Thymus (tissue), 11 donors: ENCODE measurements around the gene SCRN3. TPM values are rescaled to one million over a fixed set of nuclear protein-coding genes. Genes with fewer than 3 reads are reported as not detected.
"Not testable (repeated sequence)": the region's sequence is repeated elsewhere in the genome, so short reads cannot be mapped to it uniquely, and the experiment has no call there.

Experiments
- DNase-seq, 9 donors: peaks; one replicate each; pipeline ENCODE4 v3.0.0-alpha.2; 2013; ENCODE audit warnings: low spot score in 9 of 9, low read depth in 6 of 9, missing footprints in 1 of 9
- H3K27ac ChIP-seq, 2 donors: one replicate each; pipeline ENCODE4 v1.5.1; 2013; ENCODE audit warnings: control low read depth in 1 of 2, low read depth in 1 of 2, low read length in 1 of 2, mild to moderate bottlenecking in 1 of 2, moderate library complexity in 1 of 2
- H3K27me3 ChIP-seq, 2 donors: one replicate each; pipeline ENCODE4 v1.5.1; 2013; ENCODE audit warnings: low read length in 1 of 2; ENCODE audit not compliant: control insufficient read depth in 2 of 2, insufficient read depth in 1 of 2
- H3K36me3 ChIP-seq, 2 donors: one replicate each; pipeline ENCODE4 v1.5.1; 2013; ENCODE audit warnings: low read length in 1 of 2, mild to moderate bottlenecking in 1 of 2, moderate library complexity in 1 of 2; ENCODE audit not compliant: control insufficient read depth in 2 of 2, insufficient read depth in 2 of 2
- H3K4me1 ChIP-seq, 2 donors: one replicate each; pipeline ENCODE4 v1.5.1; 2013; ENCODE audit warnings: low read length in 2 of 2; ENCODE audit not compliant: control insufficient read depth in 2 of 2, insufficient read depth in 2 of 2
- H3K4me3 ChIP-seq, 2 donors: one replicate each; pipeline ENCODE4 v1.5.1; 2013; ENCODE audit warnings: low read length in 2 of 2, control low read depth in 1 of 2, mild to moderate bottlenecking in 1 of 2
- H3K9me3 ChIP-seq, 2 donors: one replicate each; pipeline ENCODE4 v1.5.1; 2013; ENCODE audit warnings: low read length in 1 of 2, mild to moderate bottlenecking in 1 of 2; ENCODE audit not compliant: control insufficient read depth in 2 of 2, insufficient read depth in 1 of 2
- WGBS: extraction: QIAGEN DNeasy Blood & Tissue Kit; methylation state at CpG from one replicate; pipeline ENCODE4 v1.1.7; 2013; 5-methylcytosine and 5-hydroxymethylcytosine counted together
- polyA plus RNA-seq: library from polyadenylated mRNA; stranded (reverse); fragments of 200-250 nt; gene quantifications from one replicate; pipeline ENCODE4 v1.2.3, GENCODE V29; 2013
- total RNA-seq: library from RNA; stranded (reverse); fragments of 120-200 nt; gene quantifications from one replicate; pipeline ENCODE4 v1.2.4, GENCODE V29; 2013
- donor health status: healthy.

SCRN3 gene
- total and polyA plus RNA-seq, 2 donors = 18.8 to 23.2 TPM

DNA sequence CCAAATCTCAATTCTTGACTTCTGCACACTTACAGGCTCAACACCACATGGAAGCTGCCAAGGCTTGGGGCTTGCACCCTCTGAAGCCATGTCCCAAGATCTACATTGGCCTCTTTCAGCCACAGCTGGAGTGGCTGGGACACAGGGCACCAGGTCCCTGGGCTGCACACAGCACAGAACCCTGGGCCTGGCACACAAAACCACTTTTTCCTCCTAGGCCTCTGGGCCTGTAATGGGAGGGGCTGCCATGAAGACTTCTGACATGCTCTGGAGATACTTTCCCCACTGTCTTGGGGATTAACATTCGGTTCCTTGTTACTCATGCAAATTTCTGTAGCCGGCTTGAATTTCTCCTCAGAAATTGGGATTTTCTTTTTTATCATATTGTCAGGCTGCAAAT lies 30.9 kb upstream of the SCRN3 start:
- no peak for DNase-seq
- Histone ChIP-seq H3K27ac (no peak overlapping the region), H3K4me3 (no peak overlapping the region), H3K9me3 (peaks cover 5 to 12% of the 10 kb centered on the region in 2 donors), H3K4me1 (no peaks in the 10 kb centered on the region), H3K27me3 (no peaks in the 10 kb centered on the region), H3K36me3 (peaks cover 36 to 41% of the 10 kb centered on the region in 2 donors)
- 98% methylated on average over 2 of the region's 2 CpGs for WGBS

DNA sequence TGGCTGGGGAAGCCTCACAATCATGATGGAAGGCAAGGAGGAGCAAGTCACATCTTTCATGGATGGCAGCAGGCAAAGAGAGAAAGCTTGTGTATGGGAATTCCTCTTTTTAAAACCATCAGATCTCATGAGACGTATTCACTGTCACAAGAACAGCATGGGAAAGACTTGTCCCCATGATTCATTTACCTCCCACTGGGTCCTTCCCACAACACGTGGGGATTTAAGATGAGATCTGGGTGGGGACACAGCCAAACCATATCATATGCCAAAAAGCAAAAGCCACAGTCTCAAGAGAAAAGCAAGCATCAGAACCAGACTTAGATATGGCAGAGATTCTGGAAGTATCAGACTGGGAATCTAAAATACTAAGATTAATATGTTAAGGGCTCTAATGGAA lies 30.0 kb upstream of the SCRN3 start:
- WGBS = 98% methylated on average over 2 of the region's 2 CpGs
- no peak for DNase-seq
- no peak overlapping the region for H3K4me3 ChIP-seq

DNA sequence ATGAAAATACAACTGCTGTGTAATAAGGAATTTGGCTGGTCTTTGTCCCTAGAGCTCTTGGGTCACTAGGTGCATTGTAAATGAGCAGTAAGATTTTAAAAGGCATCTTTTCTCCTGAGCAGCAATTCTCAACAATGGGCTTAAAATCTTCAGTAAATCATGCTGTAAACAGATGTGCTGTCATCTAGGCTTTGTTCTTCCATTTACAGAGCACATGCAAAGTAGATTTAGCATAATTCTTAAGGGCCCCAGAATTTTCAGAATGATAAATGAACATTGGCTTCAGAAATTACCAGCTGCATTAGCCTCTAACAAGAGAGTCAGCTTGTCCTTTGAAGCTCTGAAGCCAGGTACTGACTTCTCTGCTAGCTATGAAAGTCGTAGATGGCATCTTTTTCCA lies 26.8 kb upstream of the SCRN3 start:
- H3K4me3 ChIP-seq = no peak overlapping the region
- no peak overlapping the region for H3K27ac ChIP-seq
- H3K27me3 ChIP-seq = no peaks in the 10 kb centered on the region
- no peak for DNase-seq
- peaks cover 5 to 11% of the 10 kb centered on the region in 2 donors for H3K9me3 ChIP-seq
- WGBS = 97% methylated on average over 1 of the region's 1 CpG
- no peaks in the 10 kb centered on the region for H3K4me1 ChIP-seq
- H3K36me3 ChIP-seq = peaks cover 34 to 36% of the 10 kb centered on the region in 2 donors

More for the DNA sequence above, 30.0 kb upstream of the SCRN3 start:
- Histone ChIP-seq H3K9me3 (peaks cover 5 to 12% of the 10 kb centered on the region in 2 donors), H3K27ac (no peak overlapping the region), H3K36me3 (peaks cover 42% of the 10 kb centered on the region in 2 donors), H3K27me3 (no peaks in the 10 kb centered on the region), H3K4me1 (no peaks in the 10 kb centered on the region)

DNA sequence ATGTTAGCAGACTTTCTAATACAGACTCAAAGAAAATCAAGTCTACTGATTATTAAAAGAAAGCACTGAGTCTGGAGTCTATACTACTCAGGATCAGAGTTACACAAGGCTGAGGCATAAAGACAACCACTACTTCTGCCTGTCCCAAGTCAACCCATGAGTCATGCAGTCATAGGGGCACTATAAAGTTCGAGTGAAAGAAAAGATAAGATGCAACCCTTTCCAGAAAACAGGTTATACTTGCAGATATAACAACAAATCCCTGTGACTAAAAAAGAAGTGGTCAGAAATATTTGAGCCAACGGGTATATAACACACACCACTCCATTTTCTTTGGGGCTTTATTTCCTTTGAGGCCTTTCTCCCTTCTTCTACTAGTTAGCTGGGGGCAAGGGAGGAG lies 18.6 kb upstream of the SCRN3 start:
- H3K27me3 ChIP-seq = no peaks in the 10 kb centered on the region
- H3K36me3 ChIP-seq = peaks cover 24 to 66% of the 10 kb centered on the region in 2 donors
- no peak overlapping the region for H3K27ac ChIP-seq
- H3K9me3 ChIP-seq = no peaks in the 10 kb centered on the region
- 98% methylated on average over 2 of the region's 2 CpGs for WGBS
- H3K4me1 ChIP-seq = no peaks in the 10 kb centered on the region
- DNase-seq = no peak
- H3K4me3 ChIP-seq = no peak overlapping the region

DNA sequence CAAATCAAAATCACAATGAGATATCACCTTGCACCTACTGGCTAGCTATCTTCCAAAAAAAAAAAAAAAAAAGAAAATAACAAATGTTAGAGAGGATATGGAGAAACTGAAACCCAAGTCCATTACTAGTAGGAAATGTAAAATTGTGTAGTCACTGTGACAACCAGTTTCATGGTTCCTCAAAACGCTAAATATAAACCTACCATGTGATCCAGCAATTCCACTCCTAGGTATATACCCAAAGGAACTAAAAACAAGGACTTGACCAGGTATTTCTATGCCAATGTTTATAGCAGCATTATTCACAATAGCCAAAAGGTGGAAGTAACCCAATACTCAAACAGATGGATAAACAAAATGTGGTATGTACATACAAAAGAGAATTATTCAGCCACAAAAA lies 11.7 kb upstream of the SCRN3 start:
- 80% methylated on average over 1 of the region's 1 CpG for WGBS
- Histone ChIP-seq H3K27ac (no peak overlapping the region), H3K4me3 (no peak overlapping the region)

DNA sequence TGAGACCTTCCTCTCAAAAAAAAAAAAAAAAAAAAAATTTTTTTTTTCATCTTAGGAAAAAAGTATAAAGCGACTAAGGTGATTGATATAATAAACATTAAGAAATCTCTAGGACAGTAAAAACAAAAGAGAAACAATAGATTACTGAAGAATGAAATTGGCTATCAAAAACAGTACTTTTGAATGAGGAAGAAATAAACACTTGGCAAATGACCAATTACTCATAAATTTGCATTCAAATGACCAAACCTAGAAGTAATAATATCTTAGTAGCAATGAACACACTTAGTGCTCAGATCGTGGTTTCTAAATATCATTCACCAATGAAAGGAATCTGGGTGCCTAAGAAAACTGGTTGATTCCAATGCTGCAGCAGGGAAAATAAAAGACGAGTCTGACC lies 10.3 kb upstream of the SCRN3 start:
- WGBS = 96% methylated on average over 3 of the region's 3 CpGs
- Histone ChIP-seq H3K36me3 (peaks cover 13 to 42% of the 10 kb centered on the region in 2 donors), H3K27me3 (no peaks in the 10 kb centered on the region), H3K4me3 (no peak overlapping the region), H3K27ac (no peak overlapping the region), H3K9me3 (no peaks in the 10 kb centered on the region), H3K4me1 (no peaks in the 10 kb centered on the region)
- no peak for DNase-seq

More for the DNA sequence above, 11.7 kb upstream of the SCRN3 start:
- Histone ChIP-seq H3K9me3 (no peaks in the 10 kb centered on the region), H3K36me3 (peaks cover 16 to 46% of the 10 kb centered on the region in 2 donors), H3K4me1 (no peaks in the 10 kb centered on the region), H3K27me3 (no peaks in the 10 kb centered on the region)
- DNase-seq = no peak

DNA sequence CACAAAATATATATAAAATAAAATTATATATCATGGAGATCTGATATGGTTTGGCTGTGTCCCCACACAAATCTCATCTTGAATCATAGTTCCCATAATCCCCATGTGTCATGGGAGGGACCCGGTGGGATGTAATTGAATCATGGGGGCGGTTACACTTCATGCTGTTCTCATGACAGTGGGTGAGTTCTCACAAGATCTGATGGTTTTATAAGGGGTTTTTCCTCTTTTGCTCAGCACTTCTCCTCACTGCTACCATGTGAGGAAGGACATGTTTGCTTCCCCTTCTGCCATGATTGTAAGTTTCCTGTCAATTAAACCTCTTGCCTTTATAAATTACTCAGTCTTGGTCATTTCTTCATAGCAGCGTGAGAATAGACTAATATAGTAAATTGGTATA lies 6.8 kb upstream of the SCRN3 start:
- H3K4me1 ChIP-seq = not testable (repeated sequence)
- peaks cover 13 to 32% of the 10 kb centered on the region in 2 donors for H3K36me3 ChIP-seq
- 98% methylated on average over 3 of the region's 3 CpGs for WGBS

DNA sequence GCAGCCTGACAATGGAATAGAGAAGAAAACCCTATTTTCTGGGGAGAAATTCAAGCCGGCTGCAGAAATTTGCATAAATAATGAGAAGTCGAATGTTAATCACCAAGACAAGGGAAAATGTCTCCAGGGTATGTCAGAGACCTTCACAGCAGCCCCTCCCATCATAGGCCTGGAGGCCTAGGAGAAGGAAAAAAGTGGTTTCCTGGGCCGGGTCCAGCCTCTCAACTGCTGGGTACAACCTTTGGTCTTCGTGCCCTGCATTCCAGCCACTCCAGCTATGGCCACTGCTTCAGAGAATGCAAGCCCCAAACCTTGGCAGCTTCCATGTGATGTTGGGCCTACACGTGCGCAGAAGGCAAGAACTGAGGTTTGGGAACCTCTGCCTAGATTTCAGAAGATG lies 6.0 kb upstream of the SCRN3 start:
- Histone ChIP-seq H3K36me3 (peaks cover 13 to 30% of the 10 kb centered on the region in 2 donors), H3K4me1 (peaks cover 0 to 4% of the 10 kb centered on the region in 2 donors), H3K27ac (no peak overlapping the region), H3K27me3 (no peaks in the 10 kb centered on the region), H3K4me3 (no peak overlapping the region), H3K9me3 (no peaks in the 10 kb centered on the region)
- WGBS = 95% methylated on average over 6 of the region's 6 CpGs
- DNase-seq = no peak

More for the DNA sequence above, 6.8 kb upstream of the SCRN3 start:
- H3K27me3 ChIP-seq, H3K4me3 ChIP-seq, H3K9me3 ChIP-seq, H3K27ac ChIP-seq, DNase-seq: not testable (repeated sequence)

DNA sequence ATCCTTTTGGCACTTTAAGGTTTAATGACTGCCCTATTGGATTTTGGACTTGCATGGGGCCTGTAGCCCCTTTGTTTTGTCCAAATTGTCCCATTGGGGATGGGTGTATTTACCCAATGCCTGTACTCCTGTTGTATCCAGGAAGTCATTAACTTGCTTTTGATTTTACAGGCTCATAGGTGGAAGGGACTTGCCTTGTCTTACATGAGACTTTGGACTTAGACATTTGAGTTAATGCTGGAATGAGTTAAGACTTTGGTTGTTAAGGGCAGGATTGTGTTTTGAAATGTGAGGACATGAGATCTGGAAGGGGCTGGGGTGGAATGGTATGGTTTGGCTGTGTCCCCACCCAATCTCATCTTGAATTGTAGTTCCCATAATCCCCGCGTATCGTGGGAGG lies 5.2 kb upstream of the SCRN3 start:
- not testable (repeated sequence) for H3K4me1 ChIP-seq, H3K27me3 ChIP-seq, DNase-seq, H3K9me3 ChIP-seq, H3K27ac ChIP-seq, H3K4me3 ChIP-seq
- H3K36me3 ChIP-seq = peaks cover 10 to 25% of the 10 kb centered on the region in 2 donors
- WGBS = 98% methylated on average over 3 of the region's 3 CpGs

DNA sequence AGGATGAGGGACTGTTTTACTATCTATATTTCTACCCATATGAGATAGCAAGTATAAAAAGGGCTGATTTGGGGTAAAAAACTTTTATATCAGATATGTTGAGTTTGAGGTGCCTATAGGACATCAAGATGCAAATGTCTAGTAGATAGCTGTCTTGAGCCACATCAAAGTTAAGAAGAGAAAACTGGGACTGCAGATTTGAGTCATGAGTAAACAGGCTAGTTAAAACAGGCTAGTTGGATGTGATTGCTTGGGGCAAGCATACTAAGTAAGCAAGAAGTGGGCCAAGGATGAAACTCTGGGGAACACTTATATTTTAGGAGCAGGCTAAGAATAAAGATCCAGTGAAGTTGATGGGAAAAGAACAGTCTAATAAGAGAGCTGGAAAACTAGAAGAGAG lies 2.8 kb upstream of the SCRN3 start:
- Histone ChIP-seq H3K36me3 (peaks cover 0 to 14% of the 10 kb centered on the region in 2 donors), H3K9me3 (no peaks in the 10 kb centered on the region), H3K4me3 (no peak overlapping the region), H3K27ac (no peak overlapping the region), H3K4me1 (peaks cover 4% of the 10 kb centered on the region in 2 donors), H3K27me3 (no peaks in the 10 kb centered on the region)
- DNase-seq = no peak
